Measurements from ENCODE around the gene OSBP. TPM values are rescaled to one million over a fixed set of nuclear protein-coding genes. Genes with fewer than 3 reads are reported as not detected.

Gene OSBP
- total and polyA plus RNA-seq, 2 donors (not counting 3 experiments of a cell fraction or from before 2014, with no cell fraction given), result 14.2 to 37.5 TPM

DNA sequence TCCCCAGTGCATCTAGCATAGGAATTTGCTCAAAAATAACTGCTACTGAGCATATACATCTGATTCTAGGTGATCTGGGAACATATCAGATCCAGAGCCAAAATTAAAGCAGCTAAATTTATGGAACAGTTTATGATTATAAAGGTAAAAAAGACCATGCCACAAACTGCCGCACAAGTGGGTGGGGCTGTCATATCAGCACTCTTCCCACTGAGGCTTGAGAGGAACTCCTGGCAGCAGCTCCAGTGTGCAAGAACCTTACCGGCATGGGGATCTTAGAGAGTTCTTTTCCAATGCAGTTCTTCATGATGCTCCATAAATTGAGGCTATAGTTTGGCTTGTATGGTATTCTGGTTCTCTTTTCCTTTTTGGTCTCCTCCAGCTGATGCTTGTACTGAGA, 15.3 kb downstream of the OSBP start:
- Histone ChIP-seq H3K4me1 (ENCODE audit: control insufficient read depth, extremely low read depth, insufficient read depth, low read length) (no peaks in the 10 kb centered on the region), H3K4me2 (ENCODE audit: insufficient read depth, low read length) (no peak overlapping the region), H3K27ac (ENCODE audit: insufficient read depth, low read depth, low read length) (no peak overlapping the region), H4K20me1 (replicated peaks; ENCODE audit: control insufficient read depth, extremely low read depth, insufficient read depth, low read length) (no peaks in the 10 kb centered on the region), H2AFZ (ENCODE audit: low read depth, low read length) (no peak overlapping the region), H3K4me3 (replicated peaks in 1 of 3; ENCODE audit: insufficient read depth in 1 of 3, low read depth in 1 of 3, low read length in 3 of 3) (no peak overlapping the region), H3K9me1 (replicated peaks; ENCODE audit: control insufficient read depth, extremely low read depth, insufficient read depth, low read length) (no peaks in the 10 kb centered on the region), H3K9me3 (replicated peaks; ENCODE audit: control insufficient read depth, insufficient read depth, low read length) (no peaks in the 10 kb centered on the region), H3K9ac (replicated peaks; ENCODE audit: extremely low read depth, insufficient read depth, low read length) (no peak overlapping the region), H3K27me3 (ENCODE audit: control insufficient read depth in 2 of 2, insufficient read depth in 2 of 2, low read length in 2 of 2) (no peaks in the 10 kb centered on the region), H3K36me3 (ENCODE audit: control insufficient read depth in 2 of 2, extremely low read depth in 1 of 2, insufficient read depth in 2 of 2, low read length in 2 of 2) (peaks cover 30 to 44% of the 10 kb centered on the region in 2 experiments), H3K79me2 (ENCODE audit: control insufficient read depth, insufficient read depth, low read length) (peaks cover 2% of the 10 kb centered on the region)
- BruUV-seq (replicated peaks), result no TSS peak
- TF ChIP-seq, protein P1, sequence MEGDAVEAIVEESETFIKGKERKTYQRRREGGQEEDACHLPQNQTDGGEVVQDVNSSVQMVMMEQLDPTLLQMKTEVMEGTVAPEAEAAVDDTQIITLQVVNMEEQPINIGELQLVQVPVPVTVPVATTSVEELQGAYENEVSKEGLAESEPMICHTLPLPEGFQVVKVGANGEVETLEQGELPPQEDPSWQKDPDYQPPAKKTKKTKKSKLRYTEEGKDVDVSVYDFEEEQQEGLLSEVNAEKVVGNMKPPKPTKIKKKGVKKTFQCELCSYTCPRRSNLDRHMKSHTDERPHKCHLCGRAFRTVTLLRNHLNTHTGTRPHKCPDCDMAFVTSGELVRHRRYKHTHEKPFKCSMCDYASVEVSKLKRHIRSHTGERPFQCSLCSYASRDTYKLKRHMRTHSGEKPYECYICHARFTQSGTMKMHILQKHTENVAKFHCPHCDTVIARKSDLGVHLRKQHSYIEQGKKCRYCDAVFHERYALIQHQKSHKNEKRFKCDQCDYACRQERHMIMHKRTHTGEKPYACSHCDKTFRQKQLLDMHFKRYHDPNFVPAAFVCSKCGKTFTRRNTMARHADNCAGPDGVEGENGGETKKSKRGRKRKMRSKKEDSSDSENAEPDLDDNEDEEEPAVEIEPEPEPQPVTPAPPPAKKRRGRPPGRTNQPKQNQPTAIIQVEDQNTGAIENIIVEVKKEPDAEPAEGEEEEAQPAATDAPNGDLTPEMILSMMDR (IDR thresholded peaks at IDR 0.05; ENCODE audit: extremely low read depth in 1 of 2, insufficient read depth in 1 of 2, low read depth in 1 of 2, low read length in 2 of 2), result no peak
- TF ChIP-seq POLR2AphosphoS5 (IDR thresholded peaks at IDR 0.05; ENCODE audit: insufficient read depth, low read depth, low read length), result no peak
- TF ChIP-seq FOS (IDR thresholded peaks at IDR 0.05; ENCODE audit: borderline replicate concordance, insufficient read depth, low read length), result no peak
- TF ChIP-seq POLR2A (IDR thresholded peaks at IDR 0.05; ENCODE audit: low read depth, low read length), result no peak
- CTCF ChIA-PET, result no interaction called here
- DNase-seq (ENCODE audit: low read depth, low spot score) (no peak), FAIRE-seq (no peak)
- POLR2A ChIA-PET, result no interaction called here
- intact Hi-C loops (cut with micrococcal nuclease), result no loop called here
- dilution Hi-C loops (cut with MboI; ENCODE audit: extremely low pct_ligation_motif_present, low sequenced_read_pairs), result no loop called here

- Histone ChIP-seq H3K4me2 (ENCODE audit: insufficient read depth, low read length) (no peak overlapping the region), H3K9me1 (replicated peaks; ENCODE audit: control insufficient read depth, extremely low read depth, insufficient read depth, low read length) (no peaks in the 10 kb centered on the region), H3K9me3 (replicated peaks; ENCODE audit: control insufficient read depth, insufficient read depth, low read length) (no peaks in the 10 kb centered on the region), H3K4me3 (replicated peaks in 1 of 3; ENCODE audit: insufficient read depth in 1 of 3, low read depth in 1 of 3, low read length in 3 of 3) (no peak overlapping the region), H4K20me1 (replicated peaks; ENCODE audit: control insufficient read depth, extremely low read depth, insufficient read depth, low read length) (no peaks in the 10 kb centered on the region), H3K9ac (replicated peaks; ENCODE audit: extremely low read depth, insufficient read depth, low read length) (no peak overlapping the region), H3K27ac (ENCODE audit: insufficient read depth, low read depth, low read length) (no peak overlapping the region), H3K36me3 (ENCODE audit: control insufficient read depth in 2 of 2, extremely low read depth in 1 of 2, insufficient read depth in 2 of 2, low read length in 2 of 2) (peaks cover 35 to 49% of the 10 kb centered on the region in 2 experiments), H3K4me1 (ENCODE audit: control insufficient read depth, extremely low read depth, insufficient read depth, low read length) (no peaks in the 10 kb centered on the region), H2AFZ (ENCODE audit: low read depth, low read length) (no peak overlapping the region), H3K27me3 (ENCODE audit: control insufficient read depth in 2 of 2, insufficient read depth in 2 of 2, low read length in 2 of 2) (no peaks in the 10 kb centered on the region), H3K79me2 (ENCODE audit: control insufficient read depth, insufficient read depth, low read length) (no peaks in the 10 kb centered on the region)
- FAIRE-seq, result no peak
- dilution Hi-C loops (cut with MboI; ENCODE audit: extremely low pct_ligation_motif_present, low sequenced_read_pairs) (no loop called here), intact Hi-C loops (cut with micrococcal nuclease) (loop anchor here (10.0 kb wide), 1 partner anchor 56 kb away; no protein-coding TSS in a partner anchor)
- no peak for DNase-seq (ENCODE audit: low read depth, low spot score)
- ChIA-PET CTCF (interaction anchor here (1.3 kb wide), 1 partner anchor 10 kb away, joined by 3 read pairs; no protein-coding TSS in a partner anchor), POLR2A (no interaction called here)
- no peak for TF ChIP-seq POLR2A (IDR thresholded peaks at IDR 0.05; ENCODE audit: low read depth, low read length)
- no TSS peak for BruUV-seq (replicated peaks)
Measured at GRCh38 chr11:59598961-59599360, 16.6 kb downstream of the OSBP start.
